Right renal cortex interstitium (tissue), 3 donors: ENCODE measurements around the gene ALPI. TPM values are rescaled to one million over a fixed set of nuclear protein-coding genes. Genes with fewer than 3 reads are reported as not detected.

Source experiments
- DNase-seq, 3 donors: peaks; one replicate each; pipeline ENCODE4 v3.0.0-alpha.2; 2013; ENCODE audit warnings: low read depth in 3 of 3, low spot score in 2 of 3
- polyA plus RNA-seq, 3 donors: library from polyadenylated mRNA; unstranded; fragments of 120-200 nt; gene quantifications; one replicate each; pipeline ENCODE4 v1.2.1, GENCODE V29; 2013; ENCODE audit not compliant: insufficient read length in 3 of 3

The ALPI gene
- polyA plus RNA-seq, 3 donors: 0.10 to 0.14 TPM; not detected in 1

DNA sequence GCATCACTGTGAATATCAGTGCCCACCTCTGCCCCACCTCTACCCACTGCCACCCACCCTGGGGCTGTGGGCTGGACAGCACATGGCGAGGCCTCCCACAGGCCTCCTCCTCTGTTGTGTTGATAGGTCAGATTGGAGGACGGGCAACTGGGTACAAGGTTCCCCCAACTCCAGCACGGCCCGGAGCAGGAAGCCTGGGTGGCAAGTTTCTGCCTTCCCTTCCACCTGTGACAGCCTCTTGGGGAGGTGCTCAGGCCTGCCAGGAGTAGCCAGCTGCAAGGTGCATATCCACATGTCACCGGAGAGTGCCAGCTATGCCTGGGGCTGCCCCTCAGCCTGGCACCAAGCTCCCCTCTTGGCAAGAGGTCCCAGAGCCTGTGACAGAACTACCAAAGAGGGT, 38.6 kb downstream of the ALPI start:
- DNase-seq: no peak

DNA sequence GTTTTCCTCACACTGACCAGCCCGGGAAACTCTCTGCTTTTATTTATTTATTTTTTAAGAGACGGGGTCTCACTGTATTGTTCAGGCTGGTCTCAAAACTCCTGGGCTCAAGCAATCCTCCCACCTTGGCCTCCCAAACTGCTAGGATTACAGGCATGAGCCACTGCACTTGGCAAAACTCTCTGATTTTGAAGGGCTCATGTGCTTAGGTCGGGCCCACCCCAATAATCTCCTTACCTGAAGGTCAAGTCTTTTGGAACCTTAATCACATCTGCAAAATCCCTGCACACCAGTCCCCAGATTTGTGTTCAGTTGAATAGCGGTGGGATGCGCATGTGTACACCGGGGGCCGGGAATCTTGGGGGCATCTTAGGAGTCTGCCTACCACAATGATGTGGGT, 39.3 kb downstream of the ALPI start:
- no peak for DNase-seq

- no peak for DNase-seq
These were observed 40.7 kb downstream of the ALPI start for GRCh38 chr2:232496501-232497270.

GRCh38 chr2:232497348-232497747, 41.4 kb downstream of the ALPI start:
- no peak for DNase-seq

GRCh38 chr2:232498452-232498851, 42.5 kb downstream of the ALPI start:
- no peak for DNase-seq

GRCh38 chr2:232501331-232501771, 45.4 kb downstream of the ALPI start:
- no peak for DNase-seq

DNA sequence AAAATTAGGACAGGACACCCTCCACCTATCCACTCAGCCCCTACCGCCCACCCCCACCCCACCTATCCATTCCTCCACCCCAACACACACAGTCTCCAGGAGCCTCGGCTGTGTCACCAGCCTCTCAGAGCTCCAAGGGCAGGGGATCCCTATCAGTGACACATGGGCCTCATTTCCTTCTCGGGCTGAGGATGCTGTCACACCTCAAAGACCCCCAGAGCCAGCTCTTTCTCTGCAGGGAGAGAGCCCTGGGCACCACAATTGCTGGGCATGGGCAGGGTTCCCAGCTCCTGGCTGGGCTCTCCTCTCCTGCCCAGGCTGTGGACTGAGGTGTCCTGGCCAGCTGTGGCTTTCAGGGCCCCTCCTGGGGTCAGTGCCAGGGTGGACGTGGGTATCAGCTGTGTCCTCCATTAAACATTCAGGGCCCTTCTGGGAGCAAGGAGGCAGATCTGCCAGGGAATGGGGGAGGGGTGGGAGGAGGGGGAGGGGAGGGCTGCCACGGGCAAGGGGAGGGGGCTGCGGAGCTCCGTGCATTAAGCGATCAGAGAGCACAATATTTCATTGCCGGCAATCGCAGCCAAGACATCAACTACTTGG, 45.9 kb downstream of the ALPI start:
- DNase-seq: no peak

GRCh38 chr2:232502511-232502910, 46.6 kb downstream of the ALPI start:
- no peak for DNase-seq

DNA sequence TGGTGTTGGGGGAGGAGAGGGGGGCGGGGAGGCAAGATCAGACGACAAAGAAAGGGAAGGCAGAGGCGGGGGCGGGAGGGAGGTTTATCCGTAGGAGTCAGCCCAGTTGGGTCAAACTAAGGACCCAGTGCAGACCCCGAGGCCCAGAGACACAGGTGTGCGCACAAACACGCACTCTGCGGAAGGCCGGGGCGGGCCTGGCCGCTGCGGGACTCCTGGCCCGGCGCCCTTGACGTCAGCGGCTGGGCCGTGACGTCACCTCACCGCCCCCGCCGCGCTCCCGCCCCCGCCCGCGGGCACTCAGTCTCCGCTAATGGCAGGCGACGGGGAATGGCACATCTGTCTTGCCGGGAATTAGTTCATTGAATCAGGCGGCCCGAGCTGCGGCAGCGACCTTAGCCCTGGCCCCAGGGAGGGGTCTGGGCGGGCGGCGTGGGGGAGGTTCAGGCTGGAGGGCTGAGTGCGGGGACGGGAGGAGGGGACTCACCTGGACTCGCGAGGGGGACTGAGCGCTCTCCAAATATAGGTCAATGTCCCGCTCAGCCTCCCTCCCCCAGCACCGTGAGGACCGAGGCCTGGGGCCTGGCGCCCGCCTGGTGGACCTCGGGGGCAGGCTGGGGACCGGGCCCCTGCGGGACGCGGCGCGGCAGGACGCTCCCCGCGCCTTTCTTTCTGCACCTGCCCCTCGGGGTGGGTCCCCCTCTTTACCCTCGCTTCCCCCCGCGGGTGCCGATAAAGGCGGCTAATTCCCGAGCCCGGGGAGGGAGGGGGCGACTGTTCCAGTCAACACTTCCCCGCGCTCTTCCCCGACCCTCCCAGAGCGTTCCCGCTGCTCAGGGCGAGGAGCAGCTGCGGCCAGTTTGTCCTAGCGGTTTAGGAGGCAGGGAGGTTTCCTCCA, 47.2 kb downstream of the ALPI start:
- no peak for DNase-seq

DNA sequence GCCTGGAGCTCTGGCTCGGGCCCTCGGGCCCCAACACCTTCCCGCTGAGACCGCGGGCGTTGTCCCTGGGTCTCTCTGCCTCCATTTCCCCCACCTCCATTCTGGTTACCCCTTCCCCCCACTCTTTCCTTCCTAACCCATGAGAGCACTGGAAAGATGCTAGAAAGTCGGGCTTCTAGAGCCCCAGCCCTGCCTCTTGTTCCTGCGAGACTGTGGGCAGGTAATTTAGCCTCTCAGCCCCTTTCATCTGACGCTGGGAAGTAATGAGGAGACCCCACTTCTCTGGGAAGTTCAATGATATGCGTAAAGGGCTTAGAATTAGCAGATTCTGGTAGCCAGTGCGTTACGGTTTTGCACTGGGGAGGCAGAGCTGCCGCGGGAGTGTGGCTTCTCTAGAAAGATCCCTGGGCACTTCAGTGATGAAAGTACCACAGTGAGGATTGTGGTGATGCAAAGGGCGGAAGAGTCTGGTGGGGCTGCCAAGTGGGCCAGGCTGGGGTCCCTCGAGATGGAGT, 47.9 kb downstream of the ALPI start:
- no peak for DNase-seq

GRCh38 chr2:232504438-232504837, 48.5 kb downstream of the ALPI start:
- no peak for DNase-seq

GRCh38 chr2:232505856-232506255, 49.9 kb downstream of the ALPI start:
- no peak for DNase-seq

GRCh38 chr2:232506709-232507108, 50.8 kb downstream of the ALPI start:
- no peak for DNase-seq

DNA sequence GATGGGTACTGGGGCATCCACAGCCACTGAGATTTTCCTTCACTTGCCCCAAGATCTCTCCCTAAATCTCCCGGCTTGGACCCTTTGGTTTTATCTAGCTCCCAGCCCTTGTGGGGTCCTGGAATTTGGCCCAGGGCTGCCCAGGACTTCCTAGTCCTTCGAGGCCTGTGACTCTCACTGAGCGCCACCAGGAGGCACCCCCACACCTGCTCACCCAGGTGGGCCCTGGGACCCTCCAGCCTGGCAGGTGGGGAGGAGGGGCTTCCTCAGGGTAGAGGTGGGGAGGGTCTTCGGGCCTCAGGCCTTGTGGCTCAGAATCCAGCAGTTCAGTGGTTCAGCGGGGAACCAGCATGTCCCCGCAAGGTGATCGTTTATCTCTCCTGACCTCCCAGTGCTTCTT, 52.3 kb downstream of the ALPI start:
- no peak for DNase-seq

Other genes starting within 250 kb of the ALPI start
- gene ALPP, start 77.4 kb upstream of the ALPI start, polyA plus RNA-seq: under 1 TPM in 1 of 3 donors, not detected in 2; 0.06 TPM
- not detected for gene ALPG, start 49.3 kb upstream of the ALPI start, polyA plus RNA-seq
- 10 to 100 TPM in 1 of 3 donors, 1 to 10 TPM in 2; 7.8 to 13.7 (median 8.6) TPM for gene ECEL1, start 31.7 kb downstream of the ALPI start, polyA plus RNA-seq
- not detected for gene PRSS56, start 64.2 kb downstream of the ALPI start, polyA plus RNA-seq
- gene CHRND, start 70.0 kb downstream of the ALPI start, polyA plus RNA-seq: under 1 TPM; 0.40 to 0.74 (median 0.59) TPM
- 1 to 10 TPM in 1 of 3 donors, under 1 TPM in 2; 0.55 to 1.1 (median 0.74) TPM for gene CHRNG, start 83.5 kb downstream of the ALPI start, polyA plus RNA-seq
- 10 to 100 TPM; 12.3 to 14.7 (median 14.2) TPM for gene TIGD1, start 94.4 kb downstream of the ALPI start, polyA plus RNA-seq
- gene EIF4E2, start 94.5 kb downstream of the ALPI start, polyA plus RNA-seq: 100 to 1,000 TPM; 106 to 118 (median 112) TPM
- gene EFHD1, start 177.5 kb downstream of the ALPI start, polyA plus RNA-seq: 10 to 100 TPM; 55.8 to 90.4 (median 85.6) TPM
- 10 to 100 TPM; 64.8 to 66.7 (median 66.2) TPM for gene GIGYF2, start 241.2 kb downstream of the ALPI start, polyA plus RNA-seq